CD4-positive, CD25-positive, alpha-beta regulatory T cell (primary cell): ENCODE data around the gene TAMALIN. TPM values are rescaled to one million over a fixed set of nuclear protein-coding genes. Genes with fewer than 3 reads are reported as not detected.

ENCODE experiments used
- ATAC-seq, 2 donors: fragments of 150-1000 bp; cut with Tn5 transposase; one replicate each; pipeline ENCODE4 v1.10.0; 2021; ENCODE audit warnings: low read depth in 2 of 2, moderate number of reproducible peaks in 2 of 2, moderate library complexity in 1 of 2
- DNase-seq, 3 donors: peaks; one replicate each; pipeline versions ENCODE4 v3.0.0 to v3.0.0-alpha.2; 2012 to 2022; ENCODE audit warnings: mixed read lengths in 1 of 3
- H3K27ac ChIP-seq: one replicate; pipeline ENCODE4 v1.7.0; 2013; ENCODE audit warnings: mild to moderate bottlenecking, low read length; ENCODE audit not compliant: insufficient read depth, poor library complexity, severe bottlenecking
- H3K27me3 ChIP-seq: one replicate; pipeline ENCODE4 v1.7.0; 2013; ENCODE audit warnings: low read length; ENCODE audit not compliant: control insufficient read depth, insufficient read depth
- H3K36me3 ChIP-seq: one replicate; pipeline ENCODE4 v1.7.0; 2013; ENCODE audit warnings: mild to moderate bottlenecking, low read length, moderate library complexity; ENCODE audit not compliant: control insufficient read depth, insufficient read depth
- H3K4me1 ChIP-seq: 2 replicates; pipeline ENCODE4 v1.7.0; 2013; ENCODE audit warnings: mild to moderate bottlenecking, low read length; ENCODE audit not compliant: insufficient read depth, control insufficient read depth, poor library complexity, severe bottlenecking
- H3K4me3 ChIP-seq: one replicate; pipeline ENCODE4 v1.7.0; 2013; ENCODE audit warnings: low read depth, mild to moderate bottlenecking, low read length, moderate library complexity
- H3K9me3 ChIP-seq, 2 experiments: 1 replicate in 1 of 2; 2 replicates in 1 of 2; pipeline ENCODE4 v1.7.0; 2013; ENCODE audit warnings: low read length in 2 of 2, mild to moderate bottlenecking in 1 of 2, moderate library complexity in 1 of 2; ENCODE audit not compliant: control insufficient read depth in 2 of 2
- H3K27ac Mint-ChIP-seq, 3 donors: one replicate each; pipeline ENCODE4 v1.8.0; 2020 to 2022; ENCODE audit warnings: mild to moderate bottlenecking in 3 of 3, mixed read lengths in 3 of 3, moderate library complexity in 2 of 3
- H3K27me3 Mint-ChIP-seq: one replicate; pipeline ENCODE4 v1.8.0; 2022; ENCODE audit warnings: mild to moderate bottlenecking, mixed read lengths
- H3K36me3 Mint-ChIP-seq: one replicate; pipeline ENCODE4 v1.8.0; 2020; ENCODE audit warnings: mixed read lengths
- H3K4me1 Mint-ChIP-seq, 4 donors: one replicate each; pipeline ENCODE4 v1.8.0; 2020 to 2022; ENCODE audit warnings: mixed read lengths in 4 of 4, mild to moderate bottlenecking in 1 of 4
- H3K4me3 Mint-ChIP-seq, 4 donors: one replicate each; pipeline ENCODE4 v1.8.0; 2020 to 2022; ENCODE audit warnings: mild to moderate bottlenecking in 4 of 4, mixed read lengths in 4 of 4, moderate library complexity in 3 of 4
- H3K9me3 Mint-ChIP-seq, 7 donors: one replicate each; pipeline ENCODE4 v1.8.0; 2020 to 2022; ENCODE audit warnings: mixed read lengths in 7 of 7, mild to moderate bottlenecking in 3 of 7, moderate library complexity in 2 of 7
- polyA plus RNA-seq, 4 donors: library from polyadenylated mRNA; unstranded; fragments of 300-500 nt; fragmentation: Illumina TruSeq; gene quantifications; one replicate each; pipeline ENCODE4 v1.2.3, GENCODE V29; 2021
- total RNA-seq: library from RNA; stranded (reverse); gene quantifications from one replicate; pipeline ENCODE4 v1.2.3, GENCODE V29; 2022

TAMALIN gene
- total and polyA plus RNA-seq, 5 donors from 2014 or later: 0.37 to 253 (median 1.1) TPM

DNA sequence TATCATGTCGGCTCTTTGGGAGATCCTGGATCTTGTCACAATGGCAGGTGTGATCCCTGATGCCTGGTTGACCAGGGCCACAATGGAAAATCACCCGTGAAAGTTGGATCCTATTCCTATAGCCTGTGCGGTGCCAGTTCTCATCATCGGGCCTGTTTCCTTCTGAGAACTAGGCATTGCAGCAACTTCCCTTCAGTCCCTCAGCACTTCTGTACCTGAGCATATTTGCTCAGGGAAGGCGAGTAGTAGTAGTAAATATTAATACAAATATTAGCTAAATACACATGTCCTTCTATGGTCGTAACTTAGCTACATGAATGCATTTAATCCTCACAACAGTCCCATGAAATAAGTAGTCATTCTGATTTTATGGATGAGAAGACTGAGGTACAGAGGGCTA is 22.1 kb upstream of the TAMALIN start:
- Histone ChIP-seq H3K4me1 (peaks cover 4% of the 10 kb centered on the region), H3K36me3 (peaks cover 9% of the 10 kb centered on the region), H3K27me3 (no peaks in the 10 kb centered on the region), H3K27ac (no peak overlapping the region), H3K9me3 (no peaks in the 10 kb centered on the region), H3K4me3 (no peak overlapping the region)
- Mint-ChIP-seq H3K36me3 (peaks cover 30% of the 10 kb centered on the region), H3K27me3 (no peaks in the 10 kb centered on the region), H3K9me3 (no peaks in the 10 kb centered on the region), H3K27ac (no peak overlapping the region), H3K4me3 (no peak overlapping the region), H3K4me1 (peaks cover 7 to 11% (median 9%) of the 10 kb centered on the region in 4 donors)
- ATAC-seq: no peak
- DNase-seq: no peak

DNA sequence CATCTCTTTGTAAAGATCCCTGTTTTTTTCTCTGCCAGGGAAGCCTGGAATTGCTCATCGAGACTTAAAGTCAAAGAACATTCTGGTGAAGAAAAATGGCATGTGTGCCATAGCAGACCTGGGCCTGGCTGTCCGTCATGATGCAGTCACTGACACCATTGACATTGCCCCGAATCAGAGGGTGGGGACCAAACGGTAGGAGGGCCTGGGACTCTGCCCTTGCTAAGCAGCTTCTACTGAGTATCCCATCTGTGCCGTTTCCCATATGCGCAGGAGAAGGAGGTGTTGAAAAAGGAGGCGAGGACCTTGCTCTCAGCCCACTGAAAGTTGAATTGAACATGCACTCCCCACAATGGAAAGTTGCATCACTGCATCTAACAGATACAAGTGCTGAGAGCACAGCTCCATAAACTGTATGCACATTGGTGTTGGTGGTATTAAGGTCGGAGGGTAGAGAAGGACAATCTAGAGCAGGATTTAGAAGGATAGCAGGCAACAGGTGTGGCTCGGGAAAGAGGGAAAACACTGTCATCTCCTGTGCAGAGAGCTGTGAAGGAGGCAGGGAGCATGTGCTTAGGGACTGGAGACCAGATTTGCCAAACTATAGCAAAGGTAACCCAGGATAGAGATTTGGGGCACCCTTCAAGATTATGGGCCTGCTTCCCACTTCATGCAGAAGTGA is 21.5 kb upstream of the TAMALIN start:
- Mint-ChIP-seq H3K36me3 (peaks cover 30% of the 10 kb centered on the region), H3K9me3 (no peaks in the 10 kb centered on the region), H3K4me3 (no peak overlapping the region), H3K27me3 (no peaks in the 10 kb centered on the region), H3K4me1 (peaks cover 5 to 6% (median 6%) of the 10 kb centered on the region in 4 donors), H3K27ac (peak overlapping the region in 1 of 3 donors; percentile 2)
- no peak for ATAC-seq
- no peak overlapping the region for H3K27ac ChIP-seq
- no peaks in the 10 kb centered on the region for H3K9me3 ChIP-seq
- H3K4me3 ChIP-seq: no peak overlapping the region
- H3K36me3 ChIP-seq: peaks cover 9% of the 10 kb centered on the region
- peaks cover 4% of the 10 kb centered on the region for H3K4me1 ChIP-seq
- DNase-seq: no peak
- no peaks in the 10 kb centered on the region for H3K27me3 ChIP-seq

DNA sequence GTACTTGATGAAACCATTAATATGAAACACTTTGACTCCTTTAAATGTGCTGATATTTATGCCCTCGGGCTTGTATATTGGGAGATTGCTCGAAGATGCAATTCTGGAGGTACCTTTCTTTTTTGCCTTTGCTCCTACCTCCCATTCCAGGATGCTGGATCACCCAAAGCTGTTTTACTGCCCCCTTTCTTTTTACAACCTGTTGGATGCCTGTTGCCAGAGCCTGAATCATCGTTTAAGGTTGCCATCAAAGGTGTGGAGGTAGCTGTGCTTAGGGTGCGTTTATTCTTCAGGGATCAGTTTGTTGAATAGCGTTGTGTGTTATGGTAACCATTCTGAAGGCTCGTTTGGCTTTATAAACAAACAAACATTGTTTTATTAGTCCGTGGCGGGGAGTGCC is 19.9 kb upstream of the TAMALIN start:
- Mint-ChIP-seq H3K36me3 (peaks cover 31% of the 10 kb centered on the region), H3K27me3 (no peaks in the 10 kb centered on the region), H3K4me1 (no peaks in the 10 kb centered on the region), H3K9me3 (no peaks in the 10 kb centered on the region), H3K27ac (peak overlapping the region in 1 of 3 donors; percentile 31), H3K4me3 (no peak overlapping the region)
- Histone ChIP-seq H3K27me3 (no peaks in the 10 kb centered on the region), H3K9me3 (no peaks in the 10 kb centered on the region), H3K4me3 (no peak overlapping the region), H3K36me3 (peaks cover 9% of the 10 kb centered on the region), H3K4me1 (no peaks in the 10 kb centered on the region), H3K27ac (no peak overlapping the region)
- ATAC-seq (no peak), DNase-seq (no peak)

DNA sequence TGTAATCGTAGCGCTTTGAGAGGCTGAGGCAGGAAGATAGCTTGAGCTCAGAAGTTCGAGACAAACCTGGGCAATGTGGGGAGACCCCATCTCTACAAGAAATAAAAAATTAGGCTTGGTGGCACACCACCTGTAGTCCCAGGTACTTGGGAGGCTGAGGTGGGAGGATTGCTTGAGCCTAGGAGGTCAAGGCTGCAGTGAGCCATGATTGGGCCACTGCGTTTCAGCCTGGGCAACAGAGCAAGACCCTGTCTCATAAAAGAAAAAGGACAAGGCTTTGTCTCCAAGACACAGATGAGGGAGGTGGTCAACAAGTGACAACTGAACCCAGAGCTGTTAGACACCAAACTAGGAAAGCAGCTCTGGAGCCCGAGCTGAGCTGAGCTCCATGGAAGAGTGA is 14.5 kb upstream of the TAMALIN start:
- ATAC-seq: no peak
- Mint-ChIP-seq H3K27ac (peak overlapping the region in 1 of 3 donors; percentile 70), H3K4me1 (peaks cover 0 to 6% (median 4%) of the 10 kb centered on the region in 4 donors)

DNA sequence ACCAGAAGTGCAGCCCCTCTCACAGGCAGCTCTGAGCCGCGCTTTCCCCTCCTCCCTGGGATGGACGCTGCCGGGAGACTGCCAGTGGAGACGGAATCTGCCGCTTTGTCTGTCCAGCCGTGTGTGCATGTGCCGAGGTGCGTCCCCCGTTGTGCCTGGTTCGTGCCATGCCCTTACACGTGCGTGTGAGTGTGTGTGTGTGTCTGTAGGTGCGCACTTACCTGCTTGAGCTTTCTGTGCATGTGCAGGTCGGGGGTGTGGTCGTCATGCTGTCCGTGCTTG is 12.3 kb upstream of the TAMALIN start:
- DNase-seq: no peak
- H3K27ac Mint-ChIP-seq: no peak overlapping the region

More for the DNA sequence above, 14.5 kb upstream of the TAMALIN start:
- Histone ChIP-seq H3K9me3 (no peaks in the 10 kb centered on the region), H3K27ac (no peak overlapping the region), H3K27me3 (no peaks in the 10 kb centered on the region), H3K36me3 (peaks cover 5% of the 10 kb centered on the region), H3K4me3 (no peak overlapping the region), H3K4me1 (no peaks in the 10 kb centered on the region)
- Mint-ChIP-seq H3K36me3 (peaks cover 15% of the 10 kb centered on the region), H3K4me3 (no peak overlapping the region), H3K27me3 (no peaks in the 10 kb centered on the region), H3K9me3 (no peaks in the 10 kb centered on the region)
- DNase-seq: no peak

DNA sequence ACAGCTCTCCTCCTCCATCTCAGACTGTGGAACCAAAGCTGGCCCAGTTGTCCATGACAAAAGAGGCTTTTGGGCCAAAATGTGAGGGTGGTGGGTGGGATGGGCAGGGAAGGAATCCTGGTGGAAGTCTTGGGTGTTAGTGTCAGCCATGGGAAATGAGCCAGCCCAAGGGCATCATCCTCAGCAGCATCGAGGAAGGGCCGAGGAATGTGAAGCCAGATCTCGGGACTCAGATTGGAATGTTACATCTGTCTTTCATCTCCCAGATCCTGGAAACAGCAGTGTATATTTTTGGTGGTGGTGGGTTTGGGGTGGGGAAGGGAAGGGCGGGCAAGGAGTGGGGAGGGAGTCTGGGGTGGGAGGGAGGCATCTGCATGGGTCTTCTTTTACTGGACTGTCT is 11.8 kb upstream of the TAMALIN start:
- Mint-ChIP-seq H3K9me3 (no peaks in the 10 kb centered on the region), H3K4me1 (peaks cover 0 to 10% (median 5%) of the 10 kb centered on the region in 4 donors), H3K27ac (no peak overlapping the region), H3K36me3 (peaks cover 18% of the 10 kb centered on the region), H3K4me3 (no peak overlapping the region), H3K27me3 (no peaks in the 10 kb centered on the region)
- H3K4me1 ChIP-seq: no peaks in the 10 kb centered on the region
- no peaks in the 10 kb centered on the region for H3K9me3 ChIP-seq
- no peak for DNase-seq
- no peak overlapping the region for H3K4me3 ChIP-seq
- H3K27me3 ChIP-seq: no peaks in the 10 kb centered on the region
- ATAC-seq: no peak
- H3K27ac ChIP-seq: no peak overlapping the region
- H3K36me3 ChIP-seq: peaks cover 5% of the 10 kb centered on the region

More for the DNA sequence above, 12.3 kb upstream of the TAMALIN start:
- H3K27me3 Mint-ChIP-seq: no peaks in the 10 kb centered on the region
- H3K36me3 ChIP-seq: peaks cover 5% of the 10 kb centered on the region
- no peaks in the 10 kb centered on the region for H3K9me3 Mint-ChIP-seq
- peaks cover 17% of the 10 kb centered on the region for H3K36me3 Mint-ChIP-seq
- no peak overlapping the region for H3K4me3 ChIP-seq
- no peaks in the 10 kb centered on the region for H3K4me1 ChIP-seq
- H3K4me1 Mint-ChIP-seq: peaks cover 0 to 8% (median 5%) of the 10 kb centered on the region in 4 donors
- no peak for ATAC-seq
- H3K9me3 ChIP-seq: no peaks in the 10 kb centered on the region
- no peak overlapping the region for H3K4me3 Mint-ChIP-seq
- H3K27ac ChIP-seq: no peak overlapping the region
- H3K27me3 ChIP-seq: no peaks in the 10 kb centered on the region

DNA sequence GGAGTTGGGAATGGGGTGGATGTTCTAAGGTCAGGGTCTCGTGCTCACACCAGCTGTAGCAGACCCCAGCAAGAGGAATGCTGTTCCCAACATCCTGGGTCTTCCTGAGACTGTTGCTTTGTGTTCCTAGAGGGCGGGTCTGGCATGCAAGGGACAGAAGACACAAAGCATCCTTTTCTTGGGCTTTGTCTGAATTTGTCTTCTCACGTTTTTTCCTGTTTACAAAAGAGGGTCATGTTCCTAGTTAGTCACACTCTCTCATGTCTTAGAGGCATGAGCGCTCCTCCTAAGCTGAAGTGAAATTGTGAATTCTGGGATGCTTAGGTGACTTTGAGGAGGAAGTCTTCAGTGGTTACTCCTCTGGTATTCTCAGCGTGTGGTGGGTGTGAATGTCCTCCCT is 9.6 kb upstream of the TAMALIN start:
- Mint-ChIP-seq H3K27ac (no peak overlapping the region), H3K27me3 (no peaks in the 10 kb centered on the region), H3K9me3 (no peaks in the 10 kb centered on the region), H3K36me3 (peaks cover 14% of the 10 kb centered on the region), H3K4me3 (no peak overlapping the region), H3K4me1 (peaks cover 0 to 10% (median 5%) of the 10 kb centered on the region in 4 donors)
- H3K4me1 ChIP-seq: no peaks in the 10 kb centered on the region
- ATAC-seq: no peak
- no peak overlapping the region for H3K27ac ChIP-seq
- H3K9me3 ChIP-seq: no peaks in the 10 kb centered on the region
- H3K27me3 ChIP-seq: no peaks in the 10 kb centered on the region
- no peak overlapping the region for H3K4me3 ChIP-seq
- DNase-seq: no peak
- H3K36me3 ChIP-seq: peaks cover 3% of the 10 kb centered on the region

DNA sequence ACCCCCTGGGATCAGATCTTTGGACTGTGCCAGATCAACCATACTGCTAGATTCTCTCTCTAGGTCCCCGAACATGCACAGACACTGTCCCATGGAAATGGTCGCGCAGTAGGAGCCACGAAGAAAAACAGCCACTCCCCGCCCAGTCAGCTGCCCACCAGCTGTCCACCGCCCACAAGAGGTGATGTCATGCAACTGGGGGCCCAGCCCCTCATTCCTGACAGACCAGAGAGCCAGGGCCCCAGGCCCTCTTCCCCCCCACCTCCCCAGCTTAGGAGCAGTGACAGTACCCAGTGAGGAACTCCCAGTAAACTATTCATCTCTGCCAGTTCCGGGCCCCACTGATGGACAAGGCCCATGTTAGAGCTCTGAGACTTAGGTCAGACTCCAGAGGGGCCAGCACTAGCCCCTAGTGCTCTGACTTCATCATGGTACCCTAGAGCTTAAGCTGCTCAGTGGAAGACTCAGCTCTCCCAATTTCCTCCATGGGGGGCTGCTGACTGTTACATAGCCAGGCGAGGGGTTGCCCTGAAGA is 3.7 kb upstream of the TAMALIN start:
- DNase-seq (no peak), ATAC-seq (no peak)
- peaks cover 18% of the 10 kb centered on the region for H3K4me1 ChIP-seq
- H3K9me3 ChIP-seq: no peaks in the 10 kb centered on the region
- H3K36me3 ChIP-seq: no peaks in the 10 kb centered on the region
- no peak overlapping the region for H3K27ac ChIP-seq
- no peaks in the 10 kb centered on the region for H3K9me3 Mint-ChIP-seq
- H3K27me3 ChIP-seq: no peaks in the 10 kb centered on the region
- peaks cover 0 to 15% (median 12%) of the 10 kb centered on the region in 4 donors for H3K4me1 Mint-ChIP-seq
- H3K4me3 ChIP-seq: no peak overlapping the region
- peak overlapping the region in 1 of 3 donors; percentile 55 for H3K27ac Mint-ChIP-seq
- H3K4me3 Mint-ChIP-seq: peak overlapping the region in 1 of 4 donors; percentile 49
- peaks cover 28% of the 10 kb centered on the region for H3K27me3 Mint-ChIP-seq
- peaks cover 3% of the 10 kb centered on the region for H3K36me3 Mint-ChIP-seq
